SU-DHL-6 (cell line): ENCODE results near the gene KLHL42.

Experiments
- H2AFZ ChIP-seq: fragments of 200-600 bp; sonication (generic); 2 replicates; pipeline ENCODE4 v1.6.1; 2014; ENCODE audit warnings: low read depth, mild to moderate bottlenecking, moderate library complexity, mixed read lengths, antibody characterized with exemption, low read length; ENCODE audit not compliant: severe bottlenecking
- H3F3A ChIP-seq: fragments of 200-600 bp; shearing (Covaris generic); 2 replicates; pipeline ENCODE4 v1.6.0; 2016; ENCODE audit warnings: antibody characterized with exemption, mild to moderate bottlenecking; ENCODE audit not compliant: insufficient read depth
- H3K27ac ChIP-seq: fragments of 200-600 bp; sonication (generic); 2 replicates; pipeline ENCODE4 v1.5.1; 2016; ENCODE audit warnings: low read depth, mild to moderate bottlenecking, low read length, moderate library complexity, mixed read lengths
- H3K27me3 ChIP-seq: fragments of 200-600 bp; sonication (generic), shearing (Covaris generic); 2 replicates; pipeline ENCODE4 v1.6.0; 2014; ENCODE audit warnings: mild to moderate bottlenecking, low read length
- H3K36me3 ChIP-seq: fragments of 200-600 bp; sonication (generic); 2 replicates; pipeline ENCODE4 v1.6.1; 2014; ENCODE audit warnings: mild to moderate bottlenecking, low read length, mixed read lengths
- H3K4me2 ChIP-seq: fragments of 300-600, 200-600 bp; shearing (Covaris generic), sonication (generic); 2 replicates; pipeline ENCODE4 v1.6.0; 2014; ENCODE audit warnings: low read length, low read depth, mild to moderate bottlenecking; ENCODE audit not compliant: poor library complexity, severe bottlenecking
- H3K4me3 ChIP-seq: fragments of 200-600 bp; sonication (generic); 2 replicates; pipeline ENCODE4 v1.5.1; 2014; ENCODE audit warnings: antibody characterized with exemption, low read length, mild to moderate bottlenecking, mixed read lengths; ENCODE audit not compliant: insufficient read depth, poor library complexity, severe bottlenecking
- H3K79me2 ChIP-seq: fragments of 200-600 bp; sonication (generic); 2 replicates; pipeline ENCODE4 v1.6.1; 2014; ENCODE audit warnings: mild to moderate bottlenecking, low read length, moderate library complexity; ENCODE audit not compliant: insufficient read depth
- H3K9ac ChIP-seq: fragments of 200-600 bp; sonication (generic); 2 replicates; pipeline ENCODE4 v1.7.0; 2014; ENCODE audit warnings: mild to moderate bottlenecking, low read length
- H3K9me2 ChIP-seq: fragments of 200-600 bp; sonication (generic); replicated peaks from 2 replicates; pipeline ENCODE4 v1.6.1; 2014; ENCODE audit warnings: low read length; ENCODE audit not compliant: insufficient read depth
- H3K9me3 ChIP-seq: fragments of 200-600 bp; sonication (generic); 2 replicates; pipeline ENCODE4 v1.6.1; 2014; ENCODE audit warnings: low read length, mixed read lengths; ENCODE audit not compliant: insufficient read depth
- H4K20me1 ChIP-seq: fragments of 200-600 bp; sonication (generic); 2 replicates; pipeline ENCODE4 v1.6.1; 2014; ENCODE audit warnings: low read depth, mild to moderate bottlenecking, antibody characterized with exemption, low read length, moderate library complexity, mixed read lengths
- CTCF ChIP-seq: fragments of 200-600 bp; sonication (generic); IDR thresholded peaks from one replicate; pipeline ENCODE4 v1.5.1; 2017; ENCODE audit warnings: antibody characterized with exemption, mild to moderate bottlenecking, low read length, moderate library complexity; ENCODE audit not compliant: insufficient read depth, poor library complexity, severe bottlenecking
- EZH2phosphoT487 ChIP-seq: fragments of 200-600 bp; sonication (generic), shearing (Covaris generic); conservative IDR thresholded peaks from 2 replicates; pipeline ENCODE4 v1.6.1; 2018; ENCODE audit warnings: mild to moderate bottlenecking, antibody characterized with exemption, low read length, moderate library complexity, mixed read lengths

Gene KLHL42

GRCh38 chr12:27779920-27780611 lies at the start of gene KLHL42, which contains the start of gene MANSC4:
KLHL42 (plus strand) TSS chr12:27780233; CDS start chr12:27780331, 98 bp downstream.
MANSC4 (minus strand) TSS chr12:27780236; CDS start chr12:27771276, 8,960 bp downstream.
- H3K4me2 ChIP-seq, result peak within 1 kb of the TSS; percentile 85
- H4K20me1 ChIP-seq, result no peaks in the 10 kb centered on the region
- peaks cover 45% of the 10 kb centered on the region for H3K79me2 ChIP-seq
- TF ChIP-seq CTCF (no peak), EZH2phosphoT487 (no peak)
- H3K9me2 ChIP-seq, result no peaks in the 10 kb centered on the region
- H3K27ac ChIP-seq, result peak within 1 kb of the TSS; percentile 71
- peak within 1 kb of the TSS; percentile 78 for H3K9ac ChIP-seq
- peak within 1 kb of the TSS; percentile 89 for H2AFZ ChIP-seq
- H3K4me3 ChIP-seq, result peak within 1 kb of the TSS; percentile 62
- peaks cover 10% of the 10 kb centered on the region; the same call in 1 of the 2 replicates for H3F3A ChIP-seq
- no peaks in the 10 kb centered on the region for H3K27me3 ChIP-seq
- H3K36me3 ChIP-seq, result no peaks in the 10 kb centered on the region
- no peaks in the 10 kb centered on the region for H3K9me3 ChIP-seq

GRCh38 chr12:27732281-27732680 lies 47.8 kb upstream of the KLHL42 start:
- Histone ChIP-seq H3K27me3 (no peaks in the 10 kb centered on the region), H3K4me2 (no peak overlapping the region), H4K20me1 (no peaks in the 10 kb centered on the region), H3K9me2 (no peaks in the 10 kb centered on the region), H3K36me3 (peaks cover 31% of the 10 kb centered on the region), H3K4me3 (no peak overlapping the region), H3K79me2 (no peaks in the 10 kb centered on the region), H3K9me3 (no peaks in the 10 kb centered on the region), H3K27ac (no peak overlapping the region), H3K9ac (no peak overlapping the region), H2AFZ (no peak overlapping the region), H3F3A (peaks cover 11% of the 10 kb centered on the region; the same call in 1 of the 2 replicates)
- no peak for TF ChIP-seq EZH2phosphoT487
- no peak for TF ChIP-seq CTCF

GRCh38 chr12:27733052-27733656 lies 46.9 kb upstream of the KLHL42 start:
- H3K27ac ChIP-seq, result no peak overlapping the region
- no peaks in the 10 kb centered on the region for H4K20me1 ChIP-seq
- H3K79me2 ChIP-seq, result no peaks in the 10 kb centered on the region
- no peaks in the 10 kb centered on the region for H3K9me2 ChIP-seq
- H3K36me3 ChIP-seq, result peaks cover 36% of the 10 kb centered on the region
- no peak for TF ChIP-seq EZH2phosphoT487
- TF ChIP-seq CTCF, result peak; percentile 74
- no peak overlapping the region for H3K9ac ChIP-seq
- no peak overlapping the region for H2AFZ ChIP-seq
- H3K4me3 ChIP-seq, result no peak overlapping the region
- H3K4me2 ChIP-seq, result no peak overlapping the region
- peaks cover 11% of the 10 kb centered on the region; the same call in 1 of the 2 replicates for H3F3A ChIP-seq
- no peaks in the 10 kb centered on the region for H3K9me3 ChIP-seq
- no peaks in the 10 kb centered on the region for H3K27me3 ChIP-seq
